ENCODE data around the gene TBRG4.

Gene TBRG4

GRCh38 chr7:45100761-45101480 is 10.6 kb downstream of the TBRG4 start:
- intact Hi-C loops (cut with DNase I; ENCODE audit: low total_unique reads), result no loop called here
- Histone ChIP-seq H3K36me3 (peaks cover 64 to 82% (median 71%) of the 10 kb centered on the region in 3 donors), H3K9me3 (no peaks in the 10 kb centered on the region), H3K27me3 (no peaks in the 10 kb centered on the region), H3K4me3 (no peak overlapping the region), H3K27ac (no peak overlapping the region), H3K4me1 (no peaks in the 10 kb centered on the region)
- TF ChIP-seq CTCF (IDR thresholded peaks at IDR 0.05), result no peak
- DNase-seq, result peak in 1 of 2 donors; percentile 50

GRCh38 chr7:45099891-45100760 is 11.4 kb downstream of the TBRG4 start:
- no peaks in the 10 kb centered on the region for H3K4me1 ChIP-seq
- no peaks in the 10 kb centered on the region for H3K9me3 ChIP-seq
- peaks cover 56 to 74% (median 63%) of the 10 kb centered on the region in 3 donors for H3K36me3 ChIP-seq
- TF ChIP-seq CTCF (IDR thresholded peaks at IDR 0.05), result no peak
- intact Hi-C loops (cut with DNase I; ENCODE audit: low total_unique reads), result no loop called here
- no peak overlapping the region for H3K4me3 ChIP-seq
- peak in 1 of 2 donors; percentile 60 for DNase-seq
- no peak overlapping the region for H3K27ac ChIP-seq
- H3K27me3 ChIP-seq, result no peaks in the 10 kb centered on the region

GRCh38 chr7:45098983-45099839 is 12.3 kb downstream of the TBRG4 start:
- Histone ChIP-seq H3K4me3 (no peak overlapping the region), H3K4me1 (no peaks in the 10 kb centered on the region), H3K36me3 (peaks cover 47 to 65% (median 54%) of the 10 kb centered on the region in 3 donors), H3K27me3 (no peaks in the 10 kb centered on the region), H3K9me3 (peaks cover 0 to 3% (median 0%) of the 10 kb centered on the region in 3 donors), H3K27ac (no peak overlapping the region)
- no peak for TF ChIP-seq CTCF (IDR thresholded peaks at IDR 0.05)
- peak in 1 of 2 donors; percentile 45 for DNase-seq
- intact Hi-C loops (cut with DNase I; ENCODE audit: low total_unique reads), result no loop called here

- Histone ChIP-seq H3K4me1 (peaks cover 0 to 15% (median 8%) of the 10 kb centered on the region in 4 donors), H3K4me3 (no peak overlapping the region), H3K27me3 (no peaks in the 10 kb centered on the region), H3K9me3 (peaks cover 0 to 8% (median 0%) of the 10 kb centered on the region in 3 donors), H3K27ac (no peak overlapping the region), H3K36me3 (peaks cover 0 to 1% (median 0%) of the 10 kb centered on the region in 3 donors)
- DNase-seq, result no peak
- TF ChIP-seq CTCF (IDR thresholded peaks at IDR 0.05), result no peak
- intact Hi-C loops (cut with DNase I; ENCODE audit: low total_unique reads), result no loop called here
Observed at GRCh38 chr7:45092931-45093235, 18.6 kb downstream of the TBRG4 start.
